Endodermal cell (in vitro differentiated cells): ENCODE data around the gene GPR84. TPM values are rescaled to one million over a fixed set of nuclear protein-coding genes. Genes with fewer than 3 reads are reported as not detected.

ENCODE experiments used
- DNase-seq: peaks from one replicate; pipeline ENCODE4 v3.0.0-alpha.2; 2017
- H3K27ac ChIP-seq: 2 replicates; pipeline ENCODE4 v1.5.1; 2013; ENCODE audit warnings: mild to moderate bottlenecking, low read depth, low read length, moderate library complexity
- H3K27me3 ChIP-seq: 2 replicates; pipeline ENCODE4 v1.6.1; 2013; ENCODE audit warnings: mild to moderate bottlenecking, low read length, moderate library complexity; ENCODE audit not compliant: insufficient read depth, control insufficient read depth, poor library complexity, severe bottlenecking
- H3K36me3 ChIP-seq: 2 replicates; pipeline ENCODE4 v1.7.0; 2013; ENCODE audit warnings: mild to moderate bottlenecking, low read length, moderate library complexity; ENCODE audit not compliant: control insufficient read depth, insufficient read depth
- H3K4me1 ChIP-seq: one replicate; pipeline ENCODE4 v1.7.0; 2013; ENCODE audit warnings: low read length; ENCODE audit not compliant: control insufficient read depth, insufficient read depth
- H3K4me3 ChIP-seq: 2 replicates; pipeline ENCODE4 v1.5.1; 2013; ENCODE audit warnings: mild to moderate bottlenecking, low read length, moderate library complexity
- H3K9ac ChIP-seq: 2 replicates; pipeline ENCODE4 v1.6.1; 2013; ENCODE audit warnings: mild to moderate bottlenecking, low read length, moderate library complexity; ENCODE audit not compliant: poor library complexity, severe bottlenecking; ENCODE audit errors: extremely low read depth
- H3K9me3 ChIP-seq: 2 replicates; pipeline ENCODE4 v1.6.1; 2013; ENCODE audit warnings: mild to moderate bottlenecking, low read length, moderate library complexity; ENCODE audit not compliant: control insufficient read depth
- H3K27ac Mint-ChIP-seq: 2 replicates; pipeline ENCODE4 v1.8.0; 2020; ENCODE audit warnings: mixed read lengths
- H3K27me3 Mint-ChIP-seq: 2 replicates; pipeline ENCODE4 v1.8.0; 2021; ENCODE audit warnings: mild to moderate bottlenecking, mixed read lengths; ENCODE audit not compliant: insufficient read depth
- H3K36me3 Mint-ChIP-seq: 2 replicates; pipeline ENCODE4 v1.8.0; 2020; ENCODE audit warnings: low read depth, mixed read lengths
- H3K4me1 Mint-ChIP-seq: 2 replicates; pipeline ENCODE4 v1.8.0; 2020; ENCODE audit warnings: mixed read lengths
- H3K4me3 Mint-ChIP-seq: 2 replicates; pipeline ENCODE4 v1.8.0; 2020; ENCODE audit warnings: mild to moderate bottlenecking, moderate library complexity, mixed read lengths
- H3K9me3 Mint-ChIP-seq: 2 replicates; pipeline ENCODE4 v1.8.0; 2020; ENCODE audit warnings: mild to moderate bottlenecking, mixed read lengths
- CTCF ChIP-seq: fragments of 200-600 bp; sonication (generic); conservative IDR thresholded peaks from 2 replicates; pipeline ENCODE4 v1.5.0; 2021; ENCODE audit warnings: antibody characterized with exemption, mild to moderate bottlenecking
- WGBS, 2 experiments: methylation state at CpG; one replicate each; pipeline versions ENCODE4 v1.1.5 to v1.1.7; 2013; ENCODE audit warnings: missing lambda C conversion rate in 2 of 2, mixed read lengths in 1 of 2; ENCODE audit not compliant: insufficient coverage in 1 of 2, insufficient read length in 1 of 2; 5-methylcytosine and 5-hydroxymethylcytosine counted together
- total RNA-seq, 2 donors: library from RNA; stranded (reverse); fragmentation: NEBNext Ultra II Directional in 1 of 2; extraction: Animal tissue kit (Norgen Biotek cat#: 25700) in 1 of 2; gene quantifications; 2 replicates in 1 of 2; 3 replicates in 1 of 2; pipeline ENCODE4 v1.2.1, GENCODE V29; 2021

Gene GPR84
- total RNA-seq, 2 donors from 2014 or later: not detected

GRCh38 chr12:54331461-54331860 is 32.8 kb downstream of the GPR84 start:
- Histone ChIP-seq H3K9ac (no peak overlapping the region), H3K27ac (no peak overlapping the region), H3K27me3 (no peaks in the 10 kb centered on the region), H3K36me3 (peaks cover 13% of the 10 kb centered on the region), H3K4me3 (no peak overlapping the region), H3K9me3 (no peaks in the 10 kb centered on the region), H3K4me1 (peaks cover 5% of the 10 kb centered on the region)
- peaks cover 15% of the 10 kb centered on the region for H3K4me1 Mint-ChIP-seq
- no peak overlapping the region for H3K4me3 Mint-ChIP-seq
- H3K27me3 Mint-ChIP-seq: no peaks in the 10 kb centered on the region
- no peak for DNase-seq
- TF ChIP-seq CTCF: no peak
- H3K9me3 Mint-ChIP-seq: no peaks in the 10 kb centered on the region
- H3K27ac Mint-ChIP-seq: peak overlapping the region; percentile 61
- peaks cover 15% of the 10 kb centered on the region for H3K36me3 Mint-ChIP-seq
- 96 to 100% methylated on average over 2 to 5 of the region's 5 CpGs for WGBS, 2 experiments

DNA sequence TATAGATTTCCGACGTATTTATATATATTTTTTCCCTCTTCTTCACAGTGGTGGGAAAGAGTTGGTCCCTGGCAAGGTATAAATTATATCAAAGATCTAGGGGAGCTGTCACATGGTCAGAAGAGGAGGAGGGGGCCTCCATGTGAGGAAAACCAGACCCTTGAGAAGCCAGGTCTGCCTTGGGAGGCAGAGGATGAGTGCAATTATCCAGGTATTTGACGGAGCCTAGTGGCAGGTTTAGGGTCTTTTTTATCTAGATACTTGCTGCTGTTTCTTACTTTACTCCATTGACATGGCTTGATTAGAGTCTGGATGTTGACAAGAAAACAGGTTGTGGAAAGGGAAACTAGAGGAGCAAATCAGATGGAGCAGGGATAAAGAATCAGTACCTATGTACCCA is 33.8 kb downstream of the GPR84 start:
- Histone ChIP-seq H3K9ac (no peak overlapping the region), H3K9me3 (no peaks in the 10 kb centered on the region), H3K27me3 (no peaks in the 10 kb centered on the region), H3K4me1 (peaks cover 5% of the 10 kb centered on the region), H3K27ac (no peak overlapping the region), H3K36me3 (peaks cover 13% of the 10 kb centered on the region), H3K4me3 (no peak overlapping the region)
- no peak overlapping the region for H3K4me3 Mint-ChIP-seq
- H3K36me3 Mint-ChIP-seq: peaks cover 15% of the 10 kb centered on the region
- WGBS, 2 experiments: 93 to 100% methylated on average over 1 of the region's 3 CpGs
- no peak for DNase-seq
- TF ChIP-seq CTCF: no peak
- no peaks in the 10 kb centered on the region for H3K9me3 Mint-ChIP-seq
- H3K27me3 Mint-ChIP-seq: no peaks in the 10 kb centered on the region
- H3K4me1 Mint-ChIP-seq: peaks cover 15% of the 10 kb centered on the region
- H3K27ac Mint-ChIP-seq: peak overlapping the region; percentile 64

GRCh38 chr12:54329759-54330158 is 34.5 kb downstream of the GPR84 start:
- peaks cover 15% of the 10 kb centered on the region for H3K4me1 Mint-ChIP-seq
- H3K9me3 ChIP-seq: no peaks in the 10 kb centered on the region
- peak overlapping the region; percentile 35 for H3K27ac Mint-ChIP-seq
- DNase-seq: peak; percentile 60
- peaks cover 13% of the 10 kb centered on the region for H3K36me3 ChIP-seq
- H3K36me3 Mint-ChIP-seq: peaks cover 15% of the 10 kb centered on the region
- H3K27me3 ChIP-seq: no peaks in the 10 kb centered on the region
- H3K27me3 Mint-ChIP-seq: no peaks in the 10 kb centered on the region
- WGBS, 2 experiments: 90% methylated on average over 5 of the region's 5 CpGs; no CpG with 5 or more reads in 1 of the 2 experiments
- no peak overlapping the region for H3K4me3 Mint-ChIP-seq
- H3K9ac ChIP-seq: no peak overlapping the region
- H3K4me3 ChIP-seq: no peak overlapping the region
- TF ChIP-seq CTCF: no peak
- H3K4me1 ChIP-seq: peaks cover 5% of the 10 kb centered on the region
- no peaks in the 10 kb centered on the region for H3K9me3 Mint-ChIP-seq
- H3K27ac ChIP-seq: no peak overlapping the region
